SK-N-SH treated with all-trans-retinoic acid at 6 μM for 48 hours (cell line): ENCODE data around the gene B9D1.

Experiments used
- BACH2 ChIP-seq: fragments of 250-450 bp; sonication (Bioruptor Pico); IDR thresholded peaks from 2 replicates; pipeline ENCODE4 v1.9.0; 2021; ENCODE audit warnings: mild to moderate bottlenecking, borderline replicate concordance
- GLIS3 ChIP-seq: fragments of 250-450 bp; sonication (Bioruptor Pico); IDR thresholded peaks from 2 replicates; pipeline ENCODE4 v1.5.0; 2020; ENCODE audit warnings: mild to moderate bottlenecking, moderate library complexity
- PPARA ChIP-seq: fragments of 250-450 bp; sonication (Bioruptor Pico); IDR thresholded peaks from 2 replicates; pipeline ENCODE4 v1.5.0; 2020; ENCODE audit warnings: mild to moderate bottlenecking, borderline replicate concordance
- RARB ChIP-seq: fragments of 250-450 bp; sonication (Bioruptor Pico); IDR thresholded peaks from 2 replicates; pipeline ENCODE4 v1.8.0; 2021; ENCODE audit warnings: mild to moderate bottlenecking, moderate library complexity
- TCF4 ChIP-seq: fragments of 250-450 bp; sonication (Bioruptor Pico); IDR thresholded peaks from 2 replicates; pipeline ENCODE4 v1.8.0; 2021; ENCODE audit warnings: mild to moderate bottlenecking, moderate library complexity, borderline replicate concordance
- TOX ChIP-seq: fragments of 250-450 bp; sonication (Bioruptor Pico); IDR thresholded peaks from 2 replicates; pipeline ENCODE4 v1.8.0; 2021; ENCODE audit warnings: mild to moderate bottlenecking, moderate library complexity, borderline replicate concordance
- ZC3H10 ChIP-seq: fragments of 250-450 bp; sonication (Bioruptor Pico); IDR thresholded peaks from 2 replicates; pipeline ENCODE4 v1.5.1; 2021; ENCODE audit warnings: mild to moderate bottlenecking, moderate library complexity
- TF ChIP-seq, protein P1 (sequence below): fragments of 250-450 bp; sonication (Bioruptor Pico); IDR thresholded peaks from 2 replicates; pipeline ENCODE4 v1.5.0; 2020; ENCODE audit warnings: mild to moderate bottlenecking, moderate library complexity

GRCh38 chr17:19361326-19361725, 1.2 kb downstream of the B9D1 start:
- no peak for TF ChIP-seq GLIS3 (CRISPR knock-in tag)
- no peak for TF ChIP-seq TCF4 (CRISPR knock-in tag)
- TF ChIP-seq RARB (CRISPR knock-in tag) = no peak
- no peak for TF ChIP-seq ZC3H10 (CRISPR knock-in tag)
- TF ChIP-seq TOX (CRISPR knock-in tag) = no peak
- TF ChIP-seq, protein P1, sequence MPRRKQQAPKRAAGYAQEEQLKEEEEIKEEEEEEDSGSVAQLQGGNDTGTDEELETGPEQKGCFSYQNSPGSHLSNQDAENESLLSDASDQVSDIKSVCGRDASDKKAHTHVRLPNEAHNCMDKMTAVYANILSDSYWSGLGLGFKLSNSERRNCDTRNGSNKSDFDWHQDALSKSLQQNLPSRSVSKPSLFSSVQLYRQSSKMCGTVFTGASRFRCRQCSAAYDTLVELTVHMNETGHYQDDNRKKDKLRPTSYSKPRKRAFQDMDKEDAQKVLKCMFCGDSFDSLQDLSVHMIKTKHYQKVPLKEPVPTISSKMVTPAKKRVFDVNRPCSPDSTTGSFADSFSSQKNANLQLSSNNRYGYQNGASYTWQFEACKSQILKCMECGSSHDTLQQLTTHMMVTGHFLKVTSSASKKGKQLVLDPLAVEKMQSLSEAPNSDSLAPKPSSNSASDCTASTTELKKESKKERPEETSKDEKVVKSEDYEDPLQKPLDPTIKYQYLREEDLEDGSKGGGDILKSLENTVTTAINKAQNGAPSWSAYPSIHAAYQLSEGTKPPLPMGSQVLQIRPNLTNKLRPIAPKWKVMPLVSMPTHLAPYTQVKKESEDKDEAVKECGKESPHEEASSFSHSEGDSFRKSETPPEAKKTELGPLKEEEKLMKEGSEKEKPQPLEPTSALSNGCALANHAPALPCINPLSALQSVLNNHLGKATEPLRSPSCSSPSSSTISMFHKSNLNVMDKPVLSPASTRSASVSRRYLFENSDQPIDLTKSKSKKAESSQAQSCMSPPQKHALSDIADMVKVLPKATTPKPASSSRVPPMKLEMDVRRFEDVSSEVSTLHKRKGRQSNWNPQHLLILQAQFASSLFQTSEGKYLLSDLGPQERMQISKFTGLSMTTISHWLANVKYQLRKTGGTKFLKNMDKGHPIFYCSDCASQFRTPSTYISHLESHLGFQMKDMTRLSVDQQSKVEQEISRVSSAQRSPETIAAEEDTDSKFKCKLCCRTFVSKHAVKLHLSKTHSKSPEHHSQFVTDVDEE (CRISPR knock-in tag) = no peak
- TF ChIP-seq PPARA (CRISPR knock-in tag) = no peak
- TF ChIP-seq BACH2 (CRISPR knock-in tag) = no peak
